H9 (cell line): ENCODE data around the gene IL3RA. TPM values are rescaled to one million over a fixed set of nuclear protein-coding genes. Genes with fewer than 3 reads are reported as not detected.

Experiments used
- DNase-seq: peaks from one replicate; pipeline ENCODE4 v3.0.0-alpha.2; 2017
- H2AFZ ChIP-seq: one replicate; pipeline ENCODE4 v1.6.1; 2013; ENCODE audit warnings: mild to moderate bottlenecking, low read length, control low read depth, moderate library complexity
- H2AK5ac ChIP-seq: 2 replicates; pipeline ENCODE4 v1.6.1; 2013; ENCODE audit warnings: low read length, control low read depth, mixed read lengths; ENCODE audit not compliant: insufficient read length
- H2BK120ac ChIP-seq: one replicate; pipeline ENCODE4 v1.6.1; 2013; ENCODE audit warnings: low read depth, mild to moderate bottlenecking, low read length, control low read depth, inconsistent platforms; ENCODE audit not compliant: poor library complexity, severe bottlenecking
- H2BK12ac ChIP-seq: 2 replicates; pipeline ENCODE4 v1.6.1; 2013; ENCODE audit warnings: low read length, control low read depth, mixed read lengths, low read depth; ENCODE audit not compliant: insufficient read length
- H2BK15ac ChIP-seq: 2 replicates; pipeline ENCODE4 v1.6.1; 2013; ENCODE audit warnings: low read depth, low read length, control low read depth
- H2BK20ac ChIP-seq: one replicate; pipeline ENCODE4 v1.6.1; 2013; ENCODE audit warnings: low read depth, mild to moderate bottlenecking, low read length, control low read depth, inconsistent platforms; ENCODE audit not compliant: poor library complexity, severe bottlenecking
- H2BK5ac ChIP-seq: 2 replicates; pipeline ENCODE4 v1.6.1; 2013; ENCODE audit warnings: low read length, control low read depth, mixed read lengths; ENCODE audit not compliant: insufficient read length
- H3K14ac ChIP-seq: 2 replicates; pipeline ENCODE4 v1.6.1; 2013; ENCODE audit warnings: low read length, control low read depth; ENCODE audit not compliant: insufficient read depth
- H3K18ac ChIP-seq: 2 replicates; pipeline ENCODE4 v1.6.1; 2013; ENCODE audit warnings: low read depth, mild to moderate bottlenecking, mixed read lengths, low read length, control low read depth; ENCODE audit not compliant: insufficient read length
- H3K23ac ChIP-seq: 2 replicates; pipeline ENCODE4 v1.6.1; 2013; ENCODE audit warnings: low read length, control low read depth, mixed read lengths, low read depth; ENCODE audit not compliant: insufficient read length
- H3K23me2 ChIP-seq: 2 replicates; pipeline ENCODE4 v1.6.1; 2013; ENCODE audit warnings: low read depth, mild to moderate bottlenecking, mixed read lengths, low read length, control low read depth; ENCODE audit not compliant: insufficient read length, poor library complexity, severe bottlenecking
- H3K27ac ChIP-seq: 2 replicates; pipeline ENCODE4 v1.5.1; 2013; ENCODE audit warnings: low read length, control low read depth, mixed read lengths, low read depth; ENCODE audit not compliant: insufficient read length
- H3K27me3 ChIP-seq: 2 replicates; pipeline ENCODE4 v1.6.1; 2013; ENCODE audit warnings: low read length, control low read depth, inconsistent platforms; ENCODE audit not compliant: insufficient read depth
- H3K4ac ChIP-seq: 2 replicates; pipeline ENCODE4 v1.6.1; 2013; ENCODE audit warnings: low read depth, mild to moderate bottlenecking, control low read depth, inconsistent platforms, low read length, moderate library complexity
- H3K4me1 ChIP-seq: 2 replicates; pipeline ENCODE4 v1.6.1; 2013; ENCODE audit warnings: low read length, control low read depth, inconsistent platforms; ENCODE audit not compliant: insufficient read depth
- H3K4me2 ChIP-seq: 2 replicates; pipeline ENCODE4 v1.6.1; 2013; ENCODE audit warnings: low read length, control low read depth, mixed read lengths; ENCODE audit not compliant: insufficient read length, insufficient read depth
- H3K56ac ChIP-seq: 2 replicates; pipeline ENCODE4 v1.6.1; 2013; ENCODE audit warnings: low read depth, mild to moderate bottlenecking, mixed read lengths, low read length, control low read depth; ENCODE audit not compliant: insufficient read length
- H3K79me1 ChIP-seq: 2 replicates; pipeline ENCODE4 v1.6.1; 2013; ENCODE audit warnings: low read depth, mild to moderate bottlenecking, moderate library complexity, low read length, control low read depth, inconsistent platforms; ENCODE audit not compliant: insufficient read depth, poor library complexity, severe bottlenecking
- H3K79me2 ChIP-seq: 2 replicates; pipeline ENCODE4 v1.6.1; 2013; ENCODE audit warnings: low read length, control low read depth, inconsistent platforms; ENCODE audit not compliant: insufficient read depth
- H3K9ac ChIP-seq: 2 replicates; pipeline ENCODE4 v1.6.1; 2013; ENCODE audit warnings: low read length, control low read depth, mixed read lengths; ENCODE audit not compliant: insufficient read length; ENCODE audit errors: extremely low read depth
- H3K9me3 ChIP-seq: one replicate; pipeline ENCODE4 v1.6.1; 2013; ENCODE audit warnings: low read depth, low read length, inconsistent platforms; ENCODE audit not compliant: control insufficient read depth
- H3T11ph ChIP-seq: one replicate; pipeline ENCODE4 v1.6.1; 2013; ENCODE audit warnings: mild to moderate bottlenecking, low read length, control low read depth, inconsistent platforms
- H4K20me1 ChIP-seq: one replicate; pipeline ENCODE4 v1.6.1; 2013; ENCODE audit not compliant: control insufficient read depth, insufficient read length, insufficient read depth
- H4K5ac ChIP-seq: 2 replicates; pipeline ENCODE4 v1.6.1; 2013; ENCODE audit warnings: low read depth, mild to moderate bottlenecking, mixed read lengths, low read length, control low read depth; ENCODE audit not compliant: insufficient read length
- H4K8ac ChIP-seq: replicated peaks from 2 replicates; pipeline ENCODE4 v1.6.1; 2013; ENCODE audit warnings: low read length, control low read depth, mixed read lengths, low read depth; ENCODE audit not compliant: insufficient read length
- H4K91ac ChIP-seq: 2 replicates; pipeline ENCODE4 v1.6.1; 2013; ENCODE audit warnings: low read depth, mild to moderate bottlenecking, moderate library complexity, mixed read lengths, low read length, control low read depth; ENCODE audit not compliant: insufficient read length
- H3K27ac Mint-ChIP-seq, 3 experiments: 2 replicates in 2 of 3; 3 replicates in 1 of 3; pipeline ENCODE4 v1.8.0; 2020 to 2021; ENCODE audit warnings: mixed read lengths in 3 of 3, mild to moderate bottlenecking in 1 of 3, moderate library complexity in 1 of 3
- H3K27me3 Mint-ChIP-seq: 2 replicates; pipeline ENCODE4 v1.8.0; 2021; ENCODE audit warnings: low read depth, mild to moderate bottlenecking, moderate library complexity, mixed read lengths
- H3K36me3 Mint-ChIP-seq, 3 experiments: 2 replicates in 2 of 3; 3 replicates in 1 of 3; pipeline ENCODE4 v1.8.0; 2020 to 2021; ENCODE audit warnings: low read depth in 3 of 3, mixed read lengths in 3 of 3; ENCODE audit not compliant: insufficient read depth in 1 of 3
- H3K4me1 Mint-ChIP-seq, 2 experiments: 2 replicates each; pipeline ENCODE4 v1.8.0; 2020; ENCODE audit warnings: mixed read lengths in 2 of 2
- H3K4me3 Mint-ChIP-seq, 2 experiments: 2 replicates in 1 of 2; 3 replicates in 1 of 2; pipeline ENCODE4 v1.8.0; 2020 to 2021; ENCODE audit warnings: mild to moderate bottlenecking in 2 of 2, mixed read lengths in 2 of 2, moderate library complexity in 1 of 2
- H3K9me3 Mint-ChIP-seq, 2 experiments: 2 replicates in 1 of 2; 3 replicates in 1 of 2; pipeline ENCODE4 v1.8.0; 2020; ENCODE audit warnings: mild to moderate bottlenecking in 2 of 2, mixed read lengths in 2 of 2, moderate library complexity in 1 of 2
- WGBS: extraction: QIAGEN DNeasy Blood & Tissue Kit; methylation state at CpG from one replicate; pipeline ENCODE4 v1.1.7; 2013; ENCODE audit warnings: missing lambda C conversion rate, low lambda C conversion rate, mixed read lengths; ENCODE audit not compliant: insufficient read length; ENCODE audit errors: extremely low coverage; 5-methylcytosine and 5-hydroxymethylcytosine counted together
- total RNA-seq: library from RNA; stranded (reverse); gene quantifications from 2 replicates; pipeline ENCODE4 v1.2.1, GENCODE V29; 2021
- TF ChIP-seq, protein P1 (sequence below): fragments of 200-600 bp; sonication (generic); conservative IDR thresholded peaks from 3 replicates; pipeline ENCODE4 v1.8.0; 2021; ENCODE audit warnings: antibody characterized with exemption, mild to moderate bottlenecking

Gene IL3RA
- total RNA-seq, 1 experiment from 2014 or later, result 0.24 TPM

DNA sequence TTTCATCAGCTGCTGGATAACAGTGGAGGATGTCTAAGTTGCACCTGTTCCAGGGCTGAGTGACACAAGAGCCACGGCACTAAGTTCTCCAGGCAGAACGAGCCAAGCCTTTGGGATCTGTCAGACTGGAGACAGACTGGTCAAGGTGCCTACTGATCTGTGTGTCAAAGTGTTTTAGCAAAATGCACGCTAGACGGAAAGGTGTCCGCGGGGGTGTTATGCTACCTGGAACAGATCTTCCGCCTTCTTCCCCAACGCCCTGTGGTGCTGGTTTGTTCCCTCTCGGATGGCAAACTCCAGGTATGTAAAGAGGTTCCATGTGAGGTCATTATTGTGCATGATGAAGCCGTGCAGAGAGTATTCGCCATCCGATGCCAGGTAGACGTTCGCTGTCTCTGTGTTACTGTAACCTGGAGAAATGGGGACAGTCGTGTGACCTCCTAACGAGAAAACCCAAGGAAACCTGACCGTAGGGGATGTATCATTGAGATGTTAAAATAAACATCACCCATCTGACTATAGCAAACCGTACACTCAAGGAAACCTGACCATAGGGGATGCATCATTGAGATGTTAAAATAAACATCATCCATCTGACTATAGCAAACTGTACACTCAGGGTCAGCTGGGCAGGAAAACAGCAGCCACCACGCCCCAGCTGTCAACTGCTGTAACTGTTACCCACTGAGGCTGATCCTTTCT, 85.0 kb downstream of the IL3RA start:
- no peak for DNase-seq
- Histone ChIP-seq H3T11ph (no peak overlapping the region), H3K23ac (no peak overlapping the region), H2BK20ac (no peak overlapping the region), H2BK15ac (no peak overlapping the region), H3K56ac (no peak overlapping the region), H4K91ac (no peak overlapping the region), H3K4ac (no peak overlapping the region), H3K9me3 (peaks cover 26% of the 10 kb centered on the region), H3K79me2 (no peaks in the 10 kb centered on the region), H4K20me1 (no peaks in the 10 kb centered on the region), H4K8ac (no peak overlapping the region), H3K79me1 (no peaks in the 10 kb centered on the region), H3K23me2 (no peaks in the 10 kb centered on the region), H3K4me2 (no peak overlapping the region), H2BK120ac (no peak overlapping the region), H3K18ac (no peak overlapping the region), H2AFZ (no peak overlapping the region), H4K5ac (no peak overlapping the region), H2BK5ac (no peak overlapping the region), H3K4me1 (no peaks in the 10 kb centered on the region), H3K27ac (no peak overlapping the region), H3K27me3 (no peaks in the 10 kb centered on the region), H2AK5ac (no peak overlapping the region), H3K9ac (no peak overlapping the region), H2BK12ac (no peak overlapping the region), H3K14ac (no peak overlapping the region)
- TF ChIP-seq, protein P1, sequence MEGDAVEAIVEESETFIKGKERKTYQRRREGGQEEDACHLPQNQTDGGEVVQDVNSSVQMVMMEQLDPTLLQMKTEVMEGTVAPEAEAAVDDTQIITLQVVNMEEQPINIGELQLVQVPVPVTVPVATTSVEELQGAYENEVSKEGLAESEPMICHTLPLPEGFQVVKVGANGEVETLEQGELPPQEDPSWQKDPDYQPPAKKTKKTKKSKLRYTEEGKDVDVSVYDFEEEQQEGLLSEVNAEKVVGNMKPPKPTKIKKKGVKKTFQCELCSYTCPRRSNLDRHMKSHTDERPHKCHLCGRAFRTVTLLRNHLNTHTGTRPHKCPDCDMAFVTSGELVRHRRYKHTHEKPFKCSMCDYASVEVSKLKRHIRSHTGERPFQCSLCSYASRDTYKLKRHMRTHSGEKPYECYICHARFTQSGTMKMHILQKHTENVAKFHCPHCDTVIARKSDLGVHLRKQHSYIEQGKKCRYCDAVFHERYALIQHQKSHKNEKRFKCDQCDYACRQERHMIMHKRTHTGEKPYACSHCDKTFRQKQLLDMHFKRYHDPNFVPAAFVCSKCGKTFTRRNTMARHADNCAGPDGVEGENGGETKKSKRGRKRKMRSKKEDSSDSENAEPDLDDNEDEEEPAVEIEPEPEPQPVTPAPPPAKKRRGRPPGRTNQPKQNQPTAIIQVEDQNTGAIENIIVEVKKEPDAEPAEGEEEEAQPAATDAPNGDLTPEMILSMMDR, result no peak
- H3K9me3 Mint-ChIP-seq, result peaks cover 33 to 37% of the 10 kb centered on the region in 2 experiments
- WGBS, result no CpG with 5 or more reads among the region's 19 CpGs
- H3K27ac Mint-ChIP-seq, result peak overlapping the region in 1 of 3 experiments; percentile 34; a peak in 2 of 7 replicates
- H3K36me3 Mint-ChIP-seq, result peaks cover 67 to 68% (median 67%) of the 10 kb centered on the region in 3 experiments
- H3K27me3 Mint-ChIP-seq, result peaks cover 5% of the 10 kb centered on the region
- peaks cover 9 to 12% of the 10 kb centered on the region in 2 experiments for H3K4me1 Mint-ChIP-seq
- no peak overlapping the region for H3K4me3 Mint-ChIP-seq
